H9 (cell line): ENCODE results near the gene NT5DC2. TPM values are rescaled to one million over a fixed set of nuclear protein-coding genes. Genes with fewer than 3 reads are reported as not detected.

Source experiments
- DNase-seq: peaks from one replicate; pipeline ENCODE4 v3.0.0-alpha.2; 2017
- H2AFZ ChIP-seq: one replicate; pipeline ENCODE4 v1.6.1; 2013; ENCODE audit warnings: mild to moderate bottlenecking, low read length, control low read depth, moderate library complexity
- H2AK5ac ChIP-seq: 2 replicates; pipeline ENCODE4 v1.6.1; 2013; ENCODE audit warnings: low read length, control low read depth, mixed read lengths; ENCODE audit not compliant: insufficient read length
- H2BK120ac ChIP-seq: one replicate; pipeline ENCODE4 v1.6.1; 2013; ENCODE audit warnings: low read depth, mild to moderate bottlenecking, low read length, control low read depth, inconsistent platforms; ENCODE audit not compliant: poor library complexity, severe bottlenecking
- H2BK12ac ChIP-seq: 2 replicates; pipeline ENCODE4 v1.6.1; 2013; ENCODE audit warnings: low read length, control low read depth, mixed read lengths, low read depth; ENCODE audit not compliant: insufficient read length
- H2BK15ac ChIP-seq: 2 replicates; pipeline ENCODE4 v1.6.1; 2013; ENCODE audit warnings: low read depth, low read length, control low read depth
- H2BK20ac ChIP-seq: one replicate; pipeline ENCODE4 v1.6.1; 2013; ENCODE audit warnings: low read depth, mild to moderate bottlenecking, low read length, control low read depth, inconsistent platforms; ENCODE audit not compliant: poor library complexity, severe bottlenecking
- H2BK5ac ChIP-seq: 2 replicates; pipeline ENCODE4 v1.6.1; 2013; ENCODE audit warnings: low read length, control low read depth, mixed read lengths; ENCODE audit not compliant: insufficient read length
- H3K14ac ChIP-seq: 2 replicates; pipeline ENCODE4 v1.6.1; 2013; ENCODE audit warnings: low read length, control low read depth; ENCODE audit not compliant: insufficient read depth
- H3K18ac ChIP-seq: 2 replicates; pipeline ENCODE4 v1.6.1; 2013; ENCODE audit warnings: low read depth, mild to moderate bottlenecking, mixed read lengths, low read length, control low read depth; ENCODE audit not compliant: insufficient read length
- H3K23ac ChIP-seq: 2 replicates; pipeline ENCODE4 v1.6.1; 2013; ENCODE audit warnings: low read length, control low read depth, mixed read lengths, low read depth; ENCODE audit not compliant: insufficient read length
- H3K23me2 ChIP-seq: 2 replicates; pipeline ENCODE4 v1.6.1; 2013; ENCODE audit warnings: low read depth, mild to moderate bottlenecking, mixed read lengths, low read length, control low read depth; ENCODE audit not compliant: insufficient read length, poor library complexity, severe bottlenecking
- H3K27ac ChIP-seq: 2 replicates; pipeline ENCODE4 v1.5.1; 2013; ENCODE audit warnings: low read length, control low read depth, mixed read lengths, low read depth; ENCODE audit not compliant: insufficient read length
- H3K27me3 ChIP-seq: 2 replicates; pipeline ENCODE4 v1.6.1; 2013; ENCODE audit warnings: low read length, control low read depth, inconsistent platforms; ENCODE audit not compliant: insufficient read depth
- H3K4ac ChIP-seq: 2 replicates; pipeline ENCODE4 v1.6.1; 2013; ENCODE audit warnings: low read depth, mild to moderate bottlenecking, control low read depth, inconsistent platforms, low read length, moderate library complexity
- H3K4me1 ChIP-seq: 2 replicates; pipeline ENCODE4 v1.6.1; 2013; ENCODE audit warnings: low read length, control low read depth, inconsistent platforms; ENCODE audit not compliant: insufficient read depth
- H3K4me2 ChIP-seq: 2 replicates; pipeline ENCODE4 v1.6.1; 2013; ENCODE audit warnings: low read length, control low read depth, mixed read lengths; ENCODE audit not compliant: insufficient read length, insufficient read depth
- H3K56ac ChIP-seq: 2 replicates; pipeline ENCODE4 v1.6.1; 2013; ENCODE audit warnings: low read depth, mild to moderate bottlenecking, mixed read lengths, low read length, control low read depth; ENCODE audit not compliant: insufficient read length
- H3K79me1 ChIP-seq: 2 replicates; pipeline ENCODE4 v1.6.1; 2013; ENCODE audit warnings: low read depth, mild to moderate bottlenecking, moderate library complexity, low read length, control low read depth, inconsistent platforms; ENCODE audit not compliant: insufficient read depth, poor library complexity, severe bottlenecking
- H3K79me2 ChIP-seq: 2 replicates; pipeline ENCODE4 v1.6.1; 2013; ENCODE audit warnings: low read length, control low read depth, inconsistent platforms; ENCODE audit not compliant: insufficient read depth
- H3K9ac ChIP-seq: 2 replicates; pipeline ENCODE4 v1.6.1; 2013; ENCODE audit warnings: low read length, control low read depth, mixed read lengths; ENCODE audit not compliant: insufficient read length; ENCODE audit errors: extremely low read depth
- H3K9me3 ChIP-seq: one replicate; pipeline ENCODE4 v1.6.1; 2013; ENCODE audit warnings: low read depth, low read length, inconsistent platforms; ENCODE audit not compliant: control insufficient read depth
- H3T11ph ChIP-seq: one replicate; pipeline ENCODE4 v1.6.1; 2013; ENCODE audit warnings: mild to moderate bottlenecking, low read length, control low read depth, inconsistent platforms
- H4K20me1 ChIP-seq: one replicate; pipeline ENCODE4 v1.6.1; 2013; ENCODE audit not compliant: control insufficient read depth, insufficient read length, insufficient read depth
- H4K5ac ChIP-seq: 2 replicates; pipeline ENCODE4 v1.6.1; 2013; ENCODE audit warnings: low read depth, mild to moderate bottlenecking, mixed read lengths, low read length, control low read depth; ENCODE audit not compliant: insufficient read length
- H4K8ac ChIP-seq: replicated peaks from 2 replicates; pipeline ENCODE4 v1.6.1; 2013; ENCODE audit warnings: low read length, control low read depth, mixed read lengths, low read depth; ENCODE audit not compliant: insufficient read length
- H4K91ac ChIP-seq: 2 replicates; pipeline ENCODE4 v1.6.1; 2013; ENCODE audit warnings: low read depth, mild to moderate bottlenecking, moderate library complexity, mixed read lengths, low read length, control low read depth; ENCODE audit not compliant: insufficient read length
- H3K27ac Mint-ChIP-seq, 3 experiments: 2 replicates in 2 of 3; 3 replicates in 1 of 3; pipeline ENCODE4 v1.8.0; 2020 to 2021; ENCODE audit warnings: mixed read lengths in 3 of 3, mild to moderate bottlenecking in 1 of 3, moderate library complexity in 1 of 3
- H3K27me3 Mint-ChIP-seq: 2 replicates; pipeline ENCODE4 v1.8.0; 2021; ENCODE audit warnings: low read depth, mild to moderate bottlenecking, moderate library complexity, mixed read lengths
- H3K36me3 Mint-ChIP-seq, 3 experiments: 2 replicates in 2 of 3; 3 replicates in 1 of 3; pipeline ENCODE4 v1.8.0; 2020 to 2021; ENCODE audit warnings: low read depth in 3 of 3, mixed read lengths in 3 of 3; ENCODE audit not compliant: insufficient read depth in 1 of 3
- H3K4me1 Mint-ChIP-seq, 2 experiments: 2 replicates each; pipeline ENCODE4 v1.8.0; 2020; ENCODE audit warnings: mixed read lengths in 2 of 2
- H3K4me3 Mint-ChIP-seq, 2 experiments: 2 replicates in 1 of 2; 3 replicates in 1 of 2; pipeline ENCODE4 v1.8.0; 2020 to 2021; ENCODE audit warnings: mild to moderate bottlenecking in 2 of 2, mixed read lengths in 2 of 2, moderate library complexity in 1 of 2
- H3K9me3 Mint-ChIP-seq, 2 experiments: 2 replicates in 1 of 2; 3 replicates in 1 of 2; pipeline ENCODE4 v1.8.0; 2020; ENCODE audit warnings: mild to moderate bottlenecking in 2 of 2, mixed read lengths in 2 of 2, moderate library complexity in 1 of 2
- WGBS: extraction: QIAGEN DNeasy Blood & Tissue Kit; methylation state at CpG from one replicate; pipeline ENCODE4 v1.1.7; 2013; ENCODE audit warnings: missing lambda C conversion rate, low lambda C conversion rate, mixed read lengths; ENCODE audit not compliant: insufficient read length; ENCODE audit errors: extremely low coverage; 5-methylcytosine and 5-hydroxymethylcytosine counted together
- total RNA-seq: library from RNA; stranded (reverse); gene quantifications from 2 replicates; pipeline ENCODE4 v1.2.1, GENCODE V29; 2021
- TF ChIP-seq, protein P1 (sequence below): fragments of 200-600 bp; sonication (generic); conservative IDR thresholded peaks from 3 replicates; pipeline ENCODE4 v1.8.0; 2021; ENCODE audit warnings: antibody characterized with exemption, mild to moderate bottlenecking

The NT5DC2 gene
- total RNA-seq, 1 experiment from 2014 or later: 444 TPM

DNA sequence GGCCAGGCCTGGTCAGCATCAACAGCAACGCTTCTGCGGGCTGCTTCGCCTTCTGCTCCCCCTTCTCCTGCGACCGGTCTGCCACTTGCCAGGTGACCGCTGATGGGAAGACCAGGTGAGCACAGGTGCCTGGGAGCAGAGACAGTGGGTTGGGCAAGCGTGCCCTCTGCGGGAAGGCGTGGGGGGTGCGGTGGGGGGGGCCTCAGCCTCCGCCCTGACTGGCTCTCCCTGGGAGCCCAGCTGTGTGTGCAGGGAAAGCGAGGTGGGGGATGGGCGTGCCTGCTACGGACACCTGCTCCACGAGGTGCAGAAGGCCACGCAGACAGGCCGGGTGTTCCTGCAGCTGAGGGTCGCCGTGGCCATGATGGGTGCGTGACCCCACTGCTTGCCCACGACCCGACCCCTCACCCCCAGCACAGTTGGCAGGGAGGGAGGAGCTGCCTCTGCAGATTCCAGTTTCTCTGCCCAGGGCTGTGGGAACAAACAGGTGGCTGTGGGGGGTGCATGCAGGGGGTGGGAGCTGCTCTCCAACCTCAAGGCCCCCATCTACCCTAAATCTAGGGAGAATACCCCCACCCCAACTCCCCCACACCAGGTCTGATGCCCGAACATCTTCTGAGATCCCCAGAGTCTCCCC is 29.8 kb downstream of the NT5DC2 start:
- Histone ChIP-seq H4K8ac (no peak overlapping the region), H3T11ph (no peak overlapping the region), H4K20me1 (no peaks in the 10 kb centered on the region), H3K79me2 (no peaks in the 10 kb centered on the region), H2BK12ac (no peak overlapping the region), H3K9me3 (no peaks in the 10 kb centered on the region), H3K23me2 (no peaks in the 10 kb centered on the region), H3K18ac (no peak overlapping the region), H4K91ac (no peak overlapping the region), H3K4me1 (no peaks in the 10 kb centered on the region; the same call in 1 of the 2 replicates), H3K9ac (no peak overlapping the region), H3K79me1 (no peaks in the 10 kb centered on the region), H2BK5ac (no peak overlapping the region), H2AFZ (no peak overlapping the region), H3K27ac (no peak overlapping the region), H2BK120ac (no peak overlapping the region), H3K4me2 (no peak overlapping the region), H2BK20ac (no peak overlapping the region), H2BK15ac (no peak overlapping the region), H4K5ac (no peak overlapping the region), H2AK5ac (no peak overlapping the region), H3K27me3 (no peaks in the 10 kb centered on the region), H3K23ac (no peak overlapping the region), H3K4ac (no peak overlapping the region), H3K14ac (no peak overlapping the region), H3K56ac (no peak overlapping the region)
- Mint-ChIP-seq H3K27me3 (no peaks in the 10 kb centered on the region; the same call in 1 of the 2 replicates), H3K36me3 (no peaks in the 10 kb centered on the region), H3K4me3 (no peak overlapping the region), H3K27ac (no peak overlapping the region), H3K4me1 (peaks cover 14 to 27% of the 10 kb centered on the region in 2 experiments), H3K9me3 (no peaks in the 10 kb centered on the region)
- TF ChIP-seq, protein P1, sequence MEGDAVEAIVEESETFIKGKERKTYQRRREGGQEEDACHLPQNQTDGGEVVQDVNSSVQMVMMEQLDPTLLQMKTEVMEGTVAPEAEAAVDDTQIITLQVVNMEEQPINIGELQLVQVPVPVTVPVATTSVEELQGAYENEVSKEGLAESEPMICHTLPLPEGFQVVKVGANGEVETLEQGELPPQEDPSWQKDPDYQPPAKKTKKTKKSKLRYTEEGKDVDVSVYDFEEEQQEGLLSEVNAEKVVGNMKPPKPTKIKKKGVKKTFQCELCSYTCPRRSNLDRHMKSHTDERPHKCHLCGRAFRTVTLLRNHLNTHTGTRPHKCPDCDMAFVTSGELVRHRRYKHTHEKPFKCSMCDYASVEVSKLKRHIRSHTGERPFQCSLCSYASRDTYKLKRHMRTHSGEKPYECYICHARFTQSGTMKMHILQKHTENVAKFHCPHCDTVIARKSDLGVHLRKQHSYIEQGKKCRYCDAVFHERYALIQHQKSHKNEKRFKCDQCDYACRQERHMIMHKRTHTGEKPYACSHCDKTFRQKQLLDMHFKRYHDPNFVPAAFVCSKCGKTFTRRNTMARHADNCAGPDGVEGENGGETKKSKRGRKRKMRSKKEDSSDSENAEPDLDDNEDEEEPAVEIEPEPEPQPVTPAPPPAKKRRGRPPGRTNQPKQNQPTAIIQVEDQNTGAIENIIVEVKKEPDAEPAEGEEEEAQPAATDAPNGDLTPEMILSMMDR: no peak
- DNase-seq: no peak
- WGBS: no CpG with 5 or more reads among the region's 23 CpGs
